ENCODE results near the gene JARID2.

DNA sequence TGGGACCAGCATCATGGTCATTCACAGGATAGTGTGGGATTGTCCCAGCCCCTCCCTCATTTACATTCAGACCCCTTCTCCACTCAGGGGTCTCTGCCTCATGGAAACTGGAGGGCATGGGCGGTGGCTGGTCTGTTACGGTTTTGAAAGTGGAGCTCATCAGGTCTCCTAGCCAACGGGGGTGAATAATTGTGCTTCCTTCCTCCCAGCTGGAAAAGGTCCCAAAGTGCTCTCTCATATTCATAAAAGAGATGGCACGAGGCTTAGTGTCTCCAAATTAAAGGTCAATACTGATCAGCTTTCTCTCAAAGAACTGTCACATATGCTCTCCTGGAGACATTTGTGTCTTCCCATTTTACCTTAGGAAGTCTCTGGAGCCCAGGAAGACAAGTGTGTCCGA, 19.9 kb downstream of the JARID2 start:
- TF ChIP-seq, protein P1, sequence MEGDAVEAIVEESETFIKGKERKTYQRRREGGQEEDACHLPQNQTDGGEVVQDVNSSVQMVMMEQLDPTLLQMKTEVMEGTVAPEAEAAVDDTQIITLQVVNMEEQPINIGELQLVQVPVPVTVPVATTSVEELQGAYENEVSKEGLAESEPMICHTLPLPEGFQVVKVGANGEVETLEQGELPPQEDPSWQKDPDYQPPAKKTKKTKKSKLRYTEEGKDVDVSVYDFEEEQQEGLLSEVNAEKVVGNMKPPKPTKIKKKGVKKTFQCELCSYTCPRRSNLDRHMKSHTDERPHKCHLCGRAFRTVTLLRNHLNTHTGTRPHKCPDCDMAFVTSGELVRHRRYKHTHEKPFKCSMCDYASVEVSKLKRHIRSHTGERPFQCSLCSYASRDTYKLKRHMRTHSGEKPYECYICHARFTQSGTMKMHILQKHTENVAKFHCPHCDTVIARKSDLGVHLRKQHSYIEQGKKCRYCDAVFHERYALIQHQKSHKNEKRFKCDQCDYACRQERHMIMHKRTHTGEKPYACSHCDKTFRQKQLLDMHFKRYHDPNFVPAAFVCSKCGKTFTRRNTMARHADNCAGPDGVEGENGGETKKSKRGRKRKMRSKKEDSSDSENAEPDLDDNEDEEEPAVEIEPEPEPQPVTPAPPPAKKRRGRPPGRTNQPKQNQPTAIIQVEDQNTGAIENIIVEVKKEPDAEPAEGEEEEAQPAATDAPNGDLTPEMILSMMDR (IDR thresholded peaks at IDR 0.05) = no peak
- no peak for TF ChIP-seq POLR2A (IDR thresholded peaks at IDR 0.05)

Measured in thyroid gland (tissue), 4 donors.